ENCODE results near the gene CCDC183.
A peak's percentile ranks its signal among the peaks of the same experiment; 100 is the strongest.

CCDC183 gene

DNA sequence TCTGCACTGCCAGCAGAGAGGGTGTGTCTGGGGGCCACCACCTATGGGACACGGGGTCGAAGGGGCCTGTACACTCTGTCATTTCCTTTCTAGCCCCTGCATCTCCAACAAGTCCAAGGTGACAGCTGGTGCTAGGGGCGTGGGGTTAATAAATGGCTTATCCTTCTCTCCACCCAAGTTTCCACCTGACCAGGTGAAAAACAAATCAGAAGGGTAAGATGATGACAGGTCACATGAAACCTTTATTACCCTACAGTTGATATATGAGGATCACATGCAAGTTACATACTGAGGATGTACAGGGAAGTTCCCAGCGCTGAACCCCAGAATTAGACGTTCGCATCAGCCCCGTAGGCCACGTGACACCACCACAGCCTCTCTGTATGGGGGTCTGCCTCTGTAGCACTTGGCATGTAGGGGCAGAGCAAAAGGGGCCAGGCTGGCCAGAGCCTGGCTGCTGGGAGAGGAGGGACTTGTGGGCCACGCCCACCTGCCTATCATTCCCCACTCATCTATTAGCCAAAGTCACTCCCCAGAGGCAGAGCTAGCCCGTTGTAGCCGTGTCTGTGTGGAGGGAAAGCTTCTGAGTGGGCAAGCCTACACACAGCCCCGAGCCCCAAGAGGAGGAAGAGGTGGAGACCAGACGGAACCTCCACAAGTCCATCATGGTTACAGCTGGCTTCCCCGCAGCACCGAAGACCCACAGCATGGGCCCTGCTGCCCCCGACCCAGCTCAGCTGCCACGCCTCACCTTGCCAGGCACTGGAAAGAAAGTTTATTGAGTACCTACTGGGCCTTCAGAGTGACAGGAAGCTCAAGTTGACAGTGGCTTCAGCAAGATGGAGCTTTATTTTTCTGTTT lies 2.8 kb upstream of the CCDC183 start:
- H3K27ac ChIP-seq, result no peak overlapping the region

DNA sequence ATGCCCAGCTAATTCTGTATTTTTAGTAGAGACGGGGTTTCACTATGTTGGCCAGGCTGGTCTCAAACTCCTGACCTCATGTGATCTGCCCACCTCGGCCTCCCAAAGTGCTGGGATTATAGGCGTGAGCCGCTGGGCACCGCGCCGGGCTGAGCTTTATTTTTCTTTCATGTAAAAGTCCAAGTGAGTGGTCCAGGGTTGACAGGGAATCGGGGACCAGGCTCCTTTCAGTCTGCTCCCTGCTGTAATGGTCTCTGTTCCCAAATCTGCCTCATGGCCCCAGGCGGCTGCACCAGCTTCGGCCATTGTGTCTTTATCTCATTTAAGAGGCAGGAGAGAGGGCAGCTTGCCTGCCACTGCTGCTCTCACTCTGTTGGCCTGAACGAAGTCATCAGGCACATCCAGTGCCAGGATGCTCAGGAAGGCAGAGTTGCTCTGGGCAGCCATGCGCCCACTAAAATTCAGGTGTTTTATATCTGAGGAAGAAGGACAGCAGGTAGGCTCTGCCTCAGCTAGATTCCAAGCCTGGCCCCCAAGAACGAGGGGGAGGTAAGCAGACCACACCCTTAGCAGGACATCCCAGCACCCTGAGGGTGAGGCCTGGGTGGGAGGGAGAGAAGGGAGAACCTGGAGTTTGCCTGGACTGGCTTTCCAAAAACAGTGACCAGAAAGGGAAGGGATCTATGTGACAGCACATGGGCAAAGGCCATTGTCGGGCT lies 1.7 kb upstream of the CCDC183 start:
- no peak for TF ChIP-seq ZFX (IDR thresholded peaks at IDR 0.05)
- TF ChIP-seq, protein P1, sequence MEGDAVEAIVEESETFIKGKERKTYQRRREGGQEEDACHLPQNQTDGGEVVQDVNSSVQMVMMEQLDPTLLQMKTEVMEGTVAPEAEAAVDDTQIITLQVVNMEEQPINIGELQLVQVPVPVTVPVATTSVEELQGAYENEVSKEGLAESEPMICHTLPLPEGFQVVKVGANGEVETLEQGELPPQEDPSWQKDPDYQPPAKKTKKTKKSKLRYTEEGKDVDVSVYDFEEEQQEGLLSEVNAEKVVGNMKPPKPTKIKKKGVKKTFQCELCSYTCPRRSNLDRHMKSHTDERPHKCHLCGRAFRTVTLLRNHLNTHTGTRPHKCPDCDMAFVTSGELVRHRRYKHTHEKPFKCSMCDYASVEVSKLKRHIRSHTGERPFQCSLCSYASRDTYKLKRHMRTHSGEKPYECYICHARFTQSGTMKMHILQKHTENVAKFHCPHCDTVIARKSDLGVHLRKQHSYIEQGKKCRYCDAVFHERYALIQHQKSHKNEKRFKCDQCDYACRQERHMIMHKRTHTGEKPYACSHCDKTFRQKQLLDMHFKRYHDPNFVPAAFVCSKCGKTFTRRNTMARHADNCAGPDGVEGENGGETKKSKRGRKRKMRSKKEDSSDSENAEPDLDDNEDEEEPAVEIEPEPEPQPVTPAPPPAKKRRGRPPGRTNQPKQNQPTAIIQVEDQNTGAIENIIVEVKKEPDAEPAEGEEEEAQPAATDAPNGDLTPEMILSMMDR (conservative IDR thresholded peaks at IDR 0.05), result no peak
- no peak overlapping the region for H3K27ac ChIP-seq

More for the DNA sequence above, 2.8 kb upstream of the CCDC183 start:
- TF ChIP-seq ZFX (IDR thresholded peaks at IDR 0.05), result no peak
- TF ChIP-seq, protein P1 (conservative IDR thresholded peaks at IDR 0.05), result no peak

DNA sequence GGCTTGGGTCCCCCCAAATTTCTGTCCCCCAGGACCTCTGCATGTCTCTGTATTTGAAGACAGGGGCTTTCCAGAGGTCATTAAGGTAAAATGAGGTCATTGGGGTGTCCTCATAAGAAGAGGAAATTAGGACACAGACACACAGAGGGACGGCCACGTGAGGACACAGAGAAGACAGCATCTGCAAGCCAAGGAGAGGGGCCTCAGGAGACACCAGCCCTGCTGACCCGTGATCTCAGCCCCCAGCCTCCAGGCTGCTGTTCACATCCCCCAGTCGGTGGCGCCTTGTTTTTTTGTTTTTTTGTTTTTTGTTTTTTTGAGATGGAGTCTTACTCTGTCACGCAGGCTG lies 1.2 kb upstream of the CCDC183 start:
- H3K27ac ChIP-seq, result peak overlapping the region; percentile 26; the same call in 1 of the 2 replicates

DNA sequence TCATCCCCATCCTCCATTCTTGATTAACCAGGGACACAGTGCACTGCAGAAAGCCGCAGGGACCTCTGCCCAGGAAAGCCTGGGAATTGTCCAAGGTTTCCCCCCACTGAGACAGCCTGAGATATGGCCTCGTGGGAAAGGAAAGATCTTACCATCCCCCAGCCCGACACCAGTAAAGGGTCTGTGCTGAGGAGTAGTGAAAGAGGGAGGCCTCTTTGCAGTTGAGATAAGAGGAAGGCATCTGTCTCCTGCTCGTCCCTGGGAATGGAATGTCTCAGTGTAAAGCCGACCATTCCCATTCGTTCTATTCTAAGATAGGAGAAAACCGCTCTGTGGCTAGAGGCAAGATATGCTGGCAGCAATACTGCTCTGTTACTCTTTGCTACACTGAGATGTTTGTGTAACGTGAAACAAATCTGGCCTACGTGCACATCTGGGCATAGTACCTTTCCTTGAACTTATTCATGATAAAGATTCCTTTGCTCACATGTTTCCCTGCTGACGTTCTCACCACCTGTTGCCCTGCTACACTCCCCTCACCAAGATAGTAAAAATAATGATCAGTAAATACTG lies 723 bp downstream of the CCDC183 start:
- H3K27ac ChIP-seq, result peak overlapping the region; percentile 26

More for the DNA sequence above, 1.2 kb upstream of the CCDC183 start:
- TF ChIP-seq, protein P1 (conservative IDR thresholded peaks at IDR 0.05), result no peak
- TF ChIP-seq ZFX (IDR thresholded peaks at IDR 0.05), result no peak

DNA sequence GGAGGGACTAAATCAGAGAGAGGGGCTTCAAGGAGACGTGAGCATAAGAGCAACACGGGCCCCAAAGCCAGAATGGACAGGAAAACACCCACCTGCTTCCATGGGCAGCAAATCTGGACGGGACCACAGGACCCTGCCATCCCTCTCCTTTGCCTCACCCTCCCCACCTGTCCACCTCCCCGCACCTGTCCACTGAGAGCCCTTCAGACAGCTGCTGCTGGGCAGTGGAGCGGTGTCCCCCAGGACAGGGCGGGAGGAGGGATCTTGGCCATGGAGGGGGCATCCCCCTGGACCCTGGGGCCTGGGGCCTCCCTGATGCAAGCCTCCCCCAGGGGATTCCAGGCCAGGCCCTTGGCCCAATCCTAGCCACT lies 2.6 kb downstream of the CCDC183 start:
- peak overlapping the region; percentile 96 for H3K27ac ChIP-seq

DNA sequence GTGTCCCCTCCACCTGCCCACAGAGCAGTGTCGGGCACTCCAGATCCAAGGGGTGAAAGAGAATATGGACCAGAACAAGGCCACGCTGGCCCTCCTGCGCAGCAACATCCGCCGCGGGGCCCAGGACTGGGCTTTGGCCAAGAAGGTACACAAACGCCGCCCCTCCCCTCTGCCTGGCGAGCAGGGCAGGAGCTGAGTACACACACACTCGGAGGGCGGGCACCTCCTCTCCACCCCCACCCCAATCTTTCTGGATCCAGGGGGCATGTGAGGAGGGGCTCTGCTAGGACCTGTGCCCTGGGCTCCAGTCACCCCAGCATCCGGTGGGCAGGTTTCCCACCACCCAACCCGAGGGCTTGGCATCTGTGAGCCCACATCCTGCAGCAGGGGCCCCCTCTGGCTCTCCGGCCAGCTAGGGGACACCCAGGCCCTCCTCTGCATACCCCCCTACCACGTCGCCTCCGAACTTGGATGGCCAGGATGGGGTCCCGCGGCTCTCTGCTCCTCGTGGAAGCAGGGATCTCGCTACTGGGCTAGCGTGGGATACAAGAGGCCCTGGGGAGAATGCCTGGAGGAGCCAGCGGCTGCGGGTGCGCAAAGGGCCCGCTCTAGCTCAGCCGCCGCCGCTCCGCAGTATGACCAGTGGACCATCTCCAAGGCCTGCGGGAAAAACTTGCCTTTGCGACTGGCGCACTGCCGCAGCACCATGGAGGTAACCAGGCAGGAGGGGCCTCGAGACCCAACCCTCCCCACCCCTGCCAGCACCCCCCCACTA lies 3.1 kb downstream of the CCDC183 start:
- TF ChIP-seq ZFX (IDR thresholded peaks at IDR 0.05), result 0 out of 2 replicates have a peak, but pooled peaks have one; percentile 12
- TF ChIP-seq, protein P1 (conservative IDR thresholded peaks at IDR 0.05), result no peak

More for the DNA sequence above, 2.6 kb downstream of the CCDC183 start:
- TF ChIP-seq, protein P1 (conservative IDR thresholded peaks at IDR 0.05), result no peak
- no peak for TF ChIP-seq ZFX (IDR thresholded peaks at IDR 0.05)

DNA sequence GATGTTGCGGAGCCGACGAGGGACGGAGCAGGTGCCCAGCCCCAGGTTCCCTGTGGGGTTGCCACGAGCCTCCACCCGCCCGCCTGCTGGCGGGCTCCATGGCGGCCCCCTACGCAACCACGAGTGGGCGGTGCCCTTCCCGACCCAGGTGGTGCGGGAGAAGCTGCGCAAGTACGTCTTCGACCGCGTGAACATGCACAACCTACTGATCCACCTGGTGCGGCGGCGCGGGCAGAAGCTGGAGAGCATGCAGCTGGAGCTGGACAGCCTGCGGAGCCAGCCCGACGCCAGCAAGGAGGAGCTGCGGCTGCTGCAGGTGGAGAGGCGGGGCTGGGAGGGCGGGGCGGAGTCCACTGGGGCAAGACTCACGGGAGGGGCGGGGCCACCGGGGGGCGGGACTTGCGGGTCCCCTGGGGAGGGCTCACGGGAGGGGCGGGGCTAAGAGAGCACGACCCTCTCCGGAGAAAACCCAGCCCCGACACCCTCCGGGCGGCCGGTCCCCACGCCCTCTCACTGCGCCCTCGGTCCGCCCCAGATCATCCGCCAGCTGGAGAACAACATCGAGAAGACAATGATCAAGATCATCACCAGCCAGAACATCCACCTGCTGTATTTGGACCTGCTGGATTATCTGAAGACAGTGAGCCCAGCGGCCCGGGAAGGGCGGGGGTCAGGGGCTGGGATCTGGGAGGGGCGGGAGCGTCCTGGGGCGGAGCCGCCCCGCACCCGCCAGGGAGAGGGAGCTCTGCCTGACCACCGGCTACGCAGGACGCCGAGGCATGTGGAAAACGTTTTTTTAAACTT lies 3.9 kb downstream of the CCDC183 start:
- H3K27ac ChIP-seq, result peak overlapping the region; percentile 96
- TF ChIP-seq, protein P1 (conservative IDR thresholded peaks at IDR 0.05), result no peak

More for the DNA sequence above, 3.1 kb downstream of the CCDC183 start:
- H3K27ac ChIP-seq, result peak overlapping the region; percentile 96

All from C4-2B (cell line).